Measurements from ENCODE around the gene CENPW.

CENPW gene

DNA sequence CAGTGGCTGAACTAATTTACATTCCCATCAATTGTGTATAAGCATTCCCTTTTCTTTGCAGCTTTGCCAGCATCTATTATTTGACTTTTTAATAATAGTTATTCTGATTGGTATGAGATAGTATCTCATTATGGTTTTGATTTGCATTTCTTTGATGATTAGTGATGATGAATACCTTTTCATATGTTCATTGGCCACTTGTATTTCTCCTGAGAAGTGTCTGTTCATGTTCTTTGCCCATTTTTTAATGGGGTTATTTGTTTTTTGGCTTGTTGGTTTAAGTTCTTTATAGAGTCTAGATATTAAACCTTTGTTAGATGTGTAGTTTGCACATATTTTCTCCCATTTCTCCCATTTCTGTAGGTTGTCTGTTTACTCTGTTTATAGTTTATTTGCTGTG lies 16.6 kb downstream of the CENPW start:
- H3K4me3 Mint-ChIP-seq = no peak overlapping the region
- H3K36me3 Mint-ChIP-seq (ENCODE audit: low read depth) = peaks cover 69% of the 10 kb centered on the region
- TF ChIP-seq, protein P1, sequence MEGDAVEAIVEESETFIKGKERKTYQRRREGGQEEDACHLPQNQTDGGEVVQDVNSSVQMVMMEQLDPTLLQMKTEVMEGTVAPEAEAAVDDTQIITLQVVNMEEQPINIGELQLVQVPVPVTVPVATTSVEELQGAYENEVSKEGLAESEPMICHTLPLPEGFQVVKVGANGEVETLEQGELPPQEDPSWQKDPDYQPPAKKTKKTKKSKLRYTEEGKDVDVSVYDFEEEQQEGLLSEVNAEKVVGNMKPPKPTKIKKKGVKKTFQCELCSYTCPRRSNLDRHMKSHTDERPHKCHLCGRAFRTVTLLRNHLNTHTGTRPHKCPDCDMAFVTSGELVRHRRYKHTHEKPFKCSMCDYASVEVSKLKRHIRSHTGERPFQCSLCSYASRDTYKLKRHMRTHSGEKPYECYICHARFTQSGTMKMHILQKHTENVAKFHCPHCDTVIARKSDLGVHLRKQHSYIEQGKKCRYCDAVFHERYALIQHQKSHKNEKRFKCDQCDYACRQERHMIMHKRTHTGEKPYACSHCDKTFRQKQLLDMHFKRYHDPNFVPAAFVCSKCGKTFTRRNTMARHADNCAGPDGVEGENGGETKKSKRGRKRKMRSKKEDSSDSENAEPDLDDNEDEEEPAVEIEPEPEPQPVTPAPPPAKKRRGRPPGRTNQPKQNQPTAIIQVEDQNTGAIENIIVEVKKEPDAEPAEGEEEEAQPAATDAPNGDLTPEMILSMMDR (IDR thresholded peaks at IDR 0.05; ENCODE audit: unreplicated experiment in 3 of 3) = no peak
- no peaks in the 10 kb centered on the region for H3K4me1 Mint-ChIP-seq
- peaks cover 53% of the 10 kb centered on the region for H3K9me3 Mint-ChIP-seq
- no peak overlapping the region for H3K27ac Mint-ChIP-seq
- H3K27me3 Mint-ChIP-seq (ENCODE audit: low read depth) = no peaks in the 10 kb centered on the region

DNA sequence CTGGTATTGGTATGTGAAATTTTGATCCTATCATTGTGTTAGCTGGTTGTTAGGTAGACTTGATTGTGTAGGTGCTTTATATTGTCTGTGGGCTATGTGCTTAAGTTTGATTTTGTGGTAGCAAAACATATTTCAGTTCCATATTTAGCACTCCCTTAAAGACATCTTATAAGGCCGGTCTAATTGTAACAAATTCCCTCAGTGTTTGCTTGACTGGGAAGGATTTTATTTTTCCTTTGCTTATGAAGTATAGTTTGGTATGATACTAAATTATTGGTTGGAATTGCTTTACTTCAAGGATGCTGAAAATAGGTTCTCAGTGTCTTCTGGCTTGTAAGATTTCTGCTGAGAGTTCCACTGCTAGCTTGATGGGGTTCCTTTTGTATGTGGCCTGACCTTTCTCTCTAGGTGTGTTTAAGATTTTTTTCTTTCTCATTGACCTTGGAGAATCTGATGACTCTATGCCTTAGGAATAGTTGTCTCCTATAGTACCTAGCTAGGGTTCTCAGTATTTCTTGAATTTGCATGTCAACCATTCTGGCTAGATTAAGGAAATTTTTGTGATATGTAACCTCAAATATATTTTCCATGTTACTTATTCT lies 20.1 kb downstream of the CENPW start:
- H3K27ac Mint-ChIP-seq = no peak overlapping the region
- H3K4me1 Mint-ChIP-seq = no peaks in the 10 kb centered on the region
- H3K36me3 Mint-ChIP-seq (ENCODE audit: low read depth) = peaks cover 86% of the 10 kb centered on the region
- peaks cover 52% of the 10 kb centered on the region for H3K9me3 Mint-ChIP-seq
- TF ChIP-seq, protein P1 (IDR thresholded peaks at IDR 0.05; ENCODE audit: unreplicated experiment in 3 of 3) = no peak
- no peak overlapping the region for H3K4me3 Mint-ChIP-seq
- no peaks in the 10 kb centered on the region for H3K27me3 Mint-ChIP-seq (ENCODE audit: low read depth)

DNA sequence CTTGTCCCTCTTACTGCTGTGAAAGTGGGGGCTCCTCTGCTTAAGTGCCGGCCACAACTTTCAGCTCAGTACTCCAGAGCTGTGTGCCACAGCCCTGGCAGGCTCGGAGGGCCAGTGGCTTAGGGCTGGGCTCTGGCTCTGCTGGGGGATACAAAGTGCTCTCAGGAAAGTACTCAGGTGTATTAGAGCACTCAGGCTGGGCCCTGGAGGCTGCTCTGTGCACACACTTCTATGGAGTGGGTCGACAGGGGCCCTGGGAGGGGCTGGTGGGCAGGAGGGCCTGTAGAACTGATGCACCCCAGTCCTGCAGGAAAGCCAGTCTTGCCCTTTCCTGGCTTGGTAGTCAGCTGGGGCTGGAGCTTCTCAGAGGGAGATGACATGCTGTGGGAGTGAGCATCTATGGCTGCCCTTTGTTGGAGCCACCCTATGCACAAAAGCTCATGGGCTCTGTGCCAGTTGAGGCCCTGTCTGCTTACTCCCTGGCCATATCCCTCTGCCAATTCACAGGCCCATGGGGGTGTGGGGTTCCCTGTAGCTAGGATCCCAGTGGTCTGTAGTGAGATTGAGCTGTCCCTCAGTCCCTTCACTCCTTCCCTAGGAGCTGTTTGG lies 22.0 kb downstream of the CENPW start:
- H3K27me3 Mint-ChIP-seq (ENCODE audit: low read depth) = no peaks in the 10 kb centered on the region
- H3K27ac Mint-ChIP-seq = no peak overlapping the region
- H3K4me3 Mint-ChIP-seq = no peak overlapping the region
- H3K4me1 Mint-ChIP-seq = no peaks in the 10 kb centered on the region
- H3K9me3 Mint-ChIP-seq = peaks cover 50% of the 10 kb centered on the region
- peaks cover 80% of the 10 kb centered on the region for H3K36me3 Mint-ChIP-seq (ENCODE audit: low read depth)
- TF ChIP-seq, protein P1 (IDR thresholded peaks at IDR 0.05; ENCODE audit: unreplicated experiment in 3 of 3) = no peak

DNA sequence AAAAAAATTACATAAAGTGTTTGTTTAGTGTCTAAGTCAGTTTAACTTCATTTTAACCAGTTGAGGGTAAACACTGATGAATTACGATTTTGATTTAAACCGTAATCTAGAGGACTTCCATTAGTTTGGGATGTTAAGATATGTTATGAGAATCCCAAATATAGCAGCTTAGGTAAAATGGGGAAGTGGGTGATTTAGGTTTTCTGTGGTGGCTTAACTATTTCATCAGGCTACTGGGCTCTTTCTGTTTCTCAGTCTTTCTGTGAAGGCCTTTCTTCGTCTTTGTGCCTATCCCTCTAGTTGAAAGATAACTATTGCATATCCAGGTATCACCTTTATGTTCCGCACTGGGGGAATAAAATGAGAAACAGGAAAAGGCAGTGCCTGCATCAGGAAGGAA lies 27.9 kb downstream of the CENPW start:
- H3K4me3 Mint-ChIP-seq = no peak overlapping the region
- H3K27me3 Mint-ChIP-seq (ENCODE audit: low read depth) = no peaks in the 10 kb centered on the region
- TF ChIP-seq, protein P1 (IDR thresholded peaks at IDR 0.05; ENCODE audit: unreplicated experiment in 3 of 3) = no peak
- no peak overlapping the region for H3K27ac Mint-ChIP-seq
- no peaks in the 10 kb centered on the region for H3K4me1 Mint-ChIP-seq
- H3K36me3 Mint-ChIP-seq (ENCODE audit: low read depth) = peaks cover 60% of the 10 kb centered on the region
- peaks cover 29% of the 10 kb centered on the region for H3K9me3 Mint-ChIP-seq

DNA sequence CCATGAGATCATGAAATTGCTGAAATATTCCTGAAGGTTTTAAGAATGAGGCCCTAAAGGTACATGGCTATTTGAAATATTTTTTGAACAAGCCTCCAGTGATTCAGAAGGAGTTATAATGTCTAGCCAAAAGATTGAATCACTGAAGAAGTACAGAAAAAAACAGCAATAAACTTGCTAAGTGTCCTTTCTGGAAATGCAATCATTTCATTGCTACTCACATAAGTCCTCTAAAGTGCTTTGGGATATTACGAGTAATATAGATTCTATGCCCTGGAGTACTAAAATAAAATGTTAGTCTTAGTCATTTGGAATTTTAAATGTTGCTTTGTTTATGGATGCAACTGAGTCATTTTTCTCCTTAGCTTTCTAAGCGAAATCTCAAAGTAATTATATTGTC lies 32.7 kb downstream of the CENPW start:
- Mint-ChIP-seq H3K4me1 (no peaks in the 10 kb centered on the region), H3K36me3 (ENCODE audit: low read depth) (peaks cover 41% of the 10 kb centered on the region), H3K9me3 (peaks cover 21% of the 10 kb centered on the region), H3K27me3 (ENCODE audit: low read depth) (no peaks in the 10 kb centered on the region), H3K27ac (no peak overlapping the region), H3K4me3 (no peak overlapping the region)
- TF ChIP-seq, protein P1 (IDR thresholded peaks at IDR 0.05; ENCODE audit: unreplicated experiment in 3 of 3) = no peak

DNA sequence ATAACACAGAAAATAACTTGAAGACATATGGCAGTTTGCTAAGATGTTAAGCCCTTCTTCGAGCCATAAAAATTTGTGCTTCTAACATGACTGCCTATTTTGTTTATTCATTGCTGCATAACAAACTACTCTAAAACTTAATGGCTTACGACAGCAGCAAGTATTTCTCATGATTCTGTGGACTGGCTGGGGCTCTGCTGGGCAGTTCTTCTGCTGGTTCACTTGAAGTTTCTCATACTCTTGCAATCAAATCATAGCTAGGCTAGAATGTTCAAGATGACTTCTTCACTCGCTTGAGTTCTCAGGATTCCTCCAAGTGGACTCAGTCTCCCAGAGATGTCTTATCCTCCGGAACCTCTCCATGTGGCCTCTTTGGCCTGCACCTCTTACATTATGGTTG lies 33.4 kb downstream of the CENPW start:
- Mint-ChIP-seq H3K4me3 (no peak overlapping the region), H3K36me3 (ENCODE audit: low read depth) (peaks cover 35% of the 10 kb centered on the region), H3K27me3 (ENCODE audit: low read depth) (no peaks in the 10 kb centered on the region), H3K9me3 (peaks cover 18% of the 10 kb centered on the region), H3K4me1 (no peaks in the 10 kb centered on the region), H3K27ac (no peak overlapping the region)
- TF ChIP-seq, protein P1 (IDR thresholded peaks at IDR 0.05; ENCODE audit: unreplicated experiment in 3 of 3) = no peak

Data from nephron (organoid).